ENCODE results near the gene SFXN5.

Gene SFXN5

DNA sequence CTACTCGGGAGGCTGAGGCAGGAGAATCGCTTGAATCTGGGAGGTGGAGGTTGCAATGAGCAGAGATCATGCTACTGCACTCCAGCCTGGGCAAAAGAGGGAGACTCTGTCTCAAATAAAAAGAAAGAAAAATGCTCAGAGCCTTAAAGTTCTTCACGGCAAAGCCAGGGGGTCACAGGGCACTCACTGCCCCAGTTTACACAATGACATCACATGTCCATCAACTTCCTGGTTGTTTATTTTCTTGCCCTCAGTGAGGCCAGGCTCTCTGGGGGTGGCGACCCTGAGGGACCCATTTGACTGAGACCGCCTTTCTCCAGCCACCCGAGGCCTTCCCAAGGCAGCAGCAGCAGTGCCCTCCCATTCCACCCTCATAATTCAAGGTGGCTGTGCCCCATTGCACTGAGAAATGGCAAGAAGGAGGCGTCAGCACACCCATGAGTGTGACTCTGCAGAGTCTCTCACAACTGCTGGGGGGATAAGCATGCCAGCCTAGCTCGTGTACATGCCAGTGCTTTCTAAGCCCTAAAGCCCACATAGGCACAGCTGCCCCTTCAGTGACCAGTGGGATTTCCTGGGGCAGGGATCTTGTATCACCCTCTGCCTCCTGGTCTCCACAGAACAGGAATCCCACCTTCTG is 50.0 kb downstream of the SFXN5 start:
- no peak for DNase-seq (ENCODE audit: low read depth in 4 of 4, low spot score in 1 of 4)

DNA sequence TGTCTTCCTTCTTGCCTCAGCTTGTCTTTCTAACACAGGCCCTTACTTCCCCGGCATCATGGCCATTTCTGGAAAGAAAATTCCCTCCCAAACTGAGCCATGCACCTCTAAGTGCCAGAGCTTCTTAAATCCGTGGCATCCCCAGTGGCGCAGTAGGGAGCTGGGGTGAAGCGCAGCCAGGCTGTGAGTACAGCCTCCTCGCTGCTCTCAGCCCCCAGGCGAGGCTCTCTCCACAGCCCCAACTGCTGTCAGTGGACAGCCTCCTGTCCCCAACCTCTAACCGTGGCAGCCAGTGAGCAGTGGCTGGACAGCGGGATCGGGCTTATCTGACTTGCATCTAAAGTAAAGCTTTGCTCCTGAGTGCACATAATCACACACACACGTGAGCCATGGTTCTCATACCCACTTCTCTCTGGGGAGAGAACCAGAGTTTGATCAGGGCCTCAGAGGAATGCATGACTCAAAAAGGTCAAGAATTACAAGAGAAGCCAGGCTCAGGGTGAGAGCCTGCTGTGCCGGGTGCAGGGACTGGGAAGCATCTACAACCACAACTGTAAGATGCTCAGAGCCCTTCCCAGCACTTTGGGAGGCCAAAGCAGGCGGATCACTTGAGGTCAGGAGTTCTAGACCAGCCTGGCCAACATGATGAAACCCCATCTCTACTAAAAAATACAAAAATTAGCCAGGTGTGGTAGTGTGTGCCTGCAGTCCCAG is 50.7 kb downstream of the SFXN5 start:
- DNase-seq (ENCODE audit: low read depth in 4 of 4, low spot score in 1 of 4) = no peak

DNA sequence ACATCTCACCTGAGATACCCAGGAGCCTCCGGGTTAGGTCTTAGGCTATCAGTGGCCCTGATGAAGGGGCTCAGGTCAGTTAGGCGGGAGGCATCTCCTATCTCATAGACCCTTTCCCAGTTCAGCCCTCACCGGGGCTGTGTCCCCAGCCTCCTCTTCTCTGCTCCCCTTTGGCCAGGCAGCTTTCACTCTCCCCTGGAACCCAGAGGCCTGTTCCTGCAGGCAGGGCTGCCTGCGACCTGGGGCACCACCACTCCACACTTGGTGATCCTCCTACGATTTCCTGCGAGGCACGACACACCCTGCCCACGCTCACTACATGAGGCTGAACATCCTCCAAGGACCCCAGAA is 51.2 kb downstream of the SFXN5 start:
- no peak for DNase-seq (ENCODE audit: low read depth in 4 of 4, low spot score in 1 of 4)

DNA sequence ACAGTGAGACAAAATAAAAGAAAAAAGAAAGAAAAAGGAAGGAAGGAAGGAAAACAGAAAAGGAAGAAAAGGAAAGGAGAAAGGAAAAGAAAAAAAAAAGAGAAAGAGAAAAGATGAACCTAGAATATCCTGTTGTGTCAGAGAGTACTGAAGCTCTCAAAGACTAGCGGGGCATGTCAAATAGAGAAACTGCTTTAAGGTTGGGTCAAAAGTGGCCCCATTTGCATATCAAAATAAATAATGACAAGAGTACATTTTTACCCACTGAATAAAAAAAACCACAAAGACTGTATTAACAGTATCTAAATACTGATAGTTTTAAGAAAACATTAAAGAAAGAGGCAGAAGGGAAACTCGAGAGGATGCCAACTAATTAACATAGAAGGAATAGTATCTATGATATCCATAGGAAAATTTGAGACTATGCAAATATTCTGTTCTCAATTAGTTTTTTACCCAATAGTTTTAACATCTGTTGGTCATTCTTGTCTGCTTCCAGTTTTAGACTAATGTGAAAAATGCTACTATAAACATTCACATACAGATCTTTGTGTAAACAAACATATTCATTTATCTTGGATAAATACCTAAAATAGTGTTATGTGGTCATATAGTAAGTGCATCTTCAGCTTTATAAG is 53.2 kb downstream of the SFXN5 start:
- DNase-seq (ENCODE audit: low read depth in 4 of 4, low spot score in 1 of 4) = no peak

DNA sequence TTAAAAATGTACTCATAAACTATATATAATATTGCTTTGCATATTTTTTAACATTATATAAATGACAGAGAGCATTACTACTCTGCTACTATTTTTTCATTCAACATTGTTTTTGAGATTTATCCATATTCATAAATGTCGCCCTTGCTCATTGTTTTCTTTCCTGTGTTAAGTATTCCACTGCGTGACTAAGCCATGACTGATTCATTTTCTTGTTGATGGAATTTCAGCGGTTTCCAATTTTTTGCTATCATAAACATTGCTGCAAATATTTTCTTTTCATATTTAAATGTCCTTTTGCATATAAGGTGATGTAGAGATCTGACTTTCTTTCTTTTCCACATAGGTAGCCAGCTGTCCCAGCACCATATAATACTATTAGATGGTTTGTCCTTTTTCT is 57.6 kb downstream of the SFXN5 start:
- no peak for DNase-seq (ENCODE audit: low read depth in 4 of 4, low spot score in 1 of 4)

DNA sequence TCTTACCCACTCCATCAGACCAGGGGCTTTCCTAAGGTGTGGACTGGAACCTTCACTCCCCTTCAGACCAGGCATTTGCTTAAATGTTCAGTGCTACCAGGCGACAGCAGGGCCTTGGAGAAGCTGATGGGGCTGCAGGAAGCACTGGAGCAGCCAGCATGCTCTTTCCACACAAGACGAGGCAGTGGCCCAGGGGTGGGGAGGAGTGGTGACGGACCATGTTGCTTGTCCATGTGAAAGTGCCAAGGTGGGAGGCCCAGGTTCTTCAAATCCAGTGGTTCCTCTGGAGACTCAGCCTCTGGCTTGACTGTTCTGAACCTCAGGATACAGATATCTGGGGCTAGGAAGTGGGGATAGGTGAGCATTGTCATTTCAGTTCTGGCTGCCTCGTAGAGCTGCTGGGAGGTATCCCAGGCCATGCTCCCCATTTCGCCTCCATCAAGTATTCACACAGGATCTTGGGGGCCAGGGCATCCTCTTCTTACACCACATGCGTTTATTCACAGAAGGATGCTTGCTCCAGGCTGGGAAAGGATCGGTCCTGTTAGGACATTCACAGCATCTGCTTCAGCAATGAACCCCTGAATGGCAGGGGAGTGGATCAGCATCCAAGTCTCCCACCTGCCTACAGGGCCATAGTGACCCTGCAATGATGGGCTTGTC is 62.2 kb downstream of the SFXN5 start:
- DNase-seq (ENCODE audit: low read depth in 4 of 4, low spot score in 1 of 4) = no peak

DNA sequence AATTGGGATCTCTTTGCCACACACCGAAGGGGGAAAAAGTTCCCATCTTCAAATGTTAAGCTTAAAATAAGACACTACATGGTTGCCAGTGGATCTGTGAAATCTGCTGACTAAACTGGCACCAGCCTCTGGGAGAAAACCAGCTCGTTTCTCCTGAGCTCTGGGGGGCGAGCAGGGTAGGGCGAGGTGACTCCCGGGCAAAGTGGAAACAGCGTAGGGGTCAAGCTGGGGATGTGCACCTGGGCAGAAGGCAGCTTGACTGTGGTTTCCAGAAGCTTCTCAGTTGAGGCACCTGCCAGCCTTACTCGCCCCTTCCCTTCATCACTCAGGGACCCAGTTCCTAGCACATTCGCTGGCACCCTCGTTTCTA is 62.8 kb downstream of the SFXN5 start:
- no peak for DNase-seq (ENCODE audit: low read depth in 4 of 4, low spot score in 1 of 4)

DNA sequence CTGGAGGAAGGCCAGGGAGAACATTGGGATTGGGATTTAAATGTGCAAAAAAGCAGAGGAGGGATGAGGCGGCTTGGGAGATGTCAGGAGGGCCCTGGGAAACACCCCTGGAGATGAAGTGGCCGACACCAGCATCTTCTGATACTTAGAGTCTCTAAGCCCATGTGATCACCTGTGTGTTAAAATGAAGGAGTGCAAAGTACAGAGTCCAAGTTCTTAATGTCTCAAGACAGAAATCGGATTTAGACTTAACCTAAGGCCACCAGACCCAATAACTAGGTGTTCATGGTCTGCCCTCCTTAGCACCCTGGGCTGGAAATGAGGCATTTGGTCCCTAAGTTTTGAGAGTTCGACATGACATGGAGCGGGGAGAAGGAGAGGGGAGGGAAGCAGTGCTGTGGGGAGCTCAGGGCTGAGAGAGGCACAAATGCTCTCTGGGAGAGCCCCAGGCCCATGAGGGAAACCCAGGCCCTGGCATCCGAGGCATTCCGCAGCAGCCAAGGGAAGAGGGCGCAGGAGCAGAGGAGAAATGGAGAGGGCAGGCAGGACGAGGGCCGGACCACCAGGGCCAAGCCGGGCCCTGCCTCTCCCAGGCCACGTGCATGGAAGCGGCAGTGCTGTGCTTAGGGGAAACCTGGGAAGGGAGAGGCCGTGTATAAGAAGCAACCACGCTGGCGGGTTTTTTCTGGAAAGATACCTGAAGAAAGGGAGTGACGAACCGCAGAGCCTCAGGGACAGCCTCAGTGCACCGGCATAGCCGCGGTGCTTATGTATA is 63.3 kb downstream of the SFXN5 start:
- DNase-seq (ENCODE audit: low read depth in 4 of 4, low spot score in 1 of 4) = no peak

DNA sequence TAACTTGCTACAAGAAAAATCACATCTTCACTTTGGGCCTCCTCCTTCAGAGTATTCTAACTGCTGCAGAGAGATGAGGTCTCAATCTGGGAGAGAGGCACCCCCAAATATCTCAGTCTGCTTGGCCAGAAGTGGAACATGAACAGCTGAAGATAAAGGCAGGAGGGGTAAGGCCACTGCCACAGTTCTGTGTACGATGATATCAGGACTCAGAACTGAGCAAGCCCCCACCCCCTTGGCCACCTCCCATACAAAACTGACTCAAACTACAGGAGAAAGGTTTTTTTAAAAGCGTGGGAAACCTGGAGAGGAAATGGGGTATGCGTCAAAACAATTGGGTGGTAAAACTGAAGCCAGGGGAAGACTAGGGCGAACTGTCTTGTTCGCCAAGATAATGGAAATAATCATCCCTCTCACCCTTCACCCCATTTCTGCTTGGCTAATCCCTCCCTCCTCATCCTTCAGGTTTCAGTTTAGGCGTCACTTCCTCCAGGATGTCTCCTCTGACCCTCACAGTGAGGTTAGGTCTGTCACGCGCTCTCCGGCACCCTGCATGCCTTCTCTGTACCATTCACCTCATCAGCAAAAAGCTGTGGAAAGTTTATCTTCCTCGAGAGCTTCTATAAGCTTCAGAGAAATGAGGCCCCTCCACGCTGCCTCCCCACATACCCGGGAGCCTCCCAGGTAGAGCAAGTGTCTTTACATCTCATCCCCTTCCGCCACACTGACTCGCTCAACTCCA is 64.4 kb downstream of the SFXN5 start:
- no peak for DNase-seq (ENCODE audit: low read depth in 4 of 4, low spot score in 1 of 4)

DNA sequence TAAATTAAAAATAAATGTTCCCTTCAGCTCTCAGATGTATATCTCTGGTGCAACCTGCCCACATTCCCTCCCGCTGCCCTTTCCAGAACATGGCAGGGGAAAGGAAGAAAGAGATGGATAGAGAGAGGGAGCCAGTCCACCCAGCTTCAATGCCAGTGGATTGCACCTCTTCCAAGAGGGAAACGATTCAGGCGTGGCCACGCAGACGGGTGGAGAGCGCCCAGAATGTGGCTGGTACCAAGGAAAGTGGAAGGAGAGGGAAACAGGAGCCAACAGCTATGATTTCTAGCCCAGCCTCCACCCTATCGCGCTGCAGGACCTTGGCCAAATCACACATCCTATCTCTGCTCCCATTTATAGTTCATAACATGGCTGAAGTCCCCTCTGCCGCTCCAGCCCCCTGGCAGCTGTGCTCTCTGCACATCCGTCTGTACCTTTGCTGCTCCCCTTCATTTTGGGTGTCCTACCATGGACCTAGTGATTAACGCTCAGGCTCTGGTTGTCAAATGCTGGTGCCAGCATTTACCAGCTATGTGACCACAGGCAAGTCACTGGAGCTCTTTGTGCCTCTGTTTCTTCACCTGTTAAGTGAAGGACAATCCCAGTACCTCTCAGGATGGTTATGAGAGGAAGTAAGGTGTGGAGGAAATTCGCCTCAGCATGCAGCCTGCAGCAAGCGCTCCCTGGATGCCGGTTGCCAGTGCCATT is 66.5 kb downstream of the SFXN5 start:
- no peak for DNase-seq (ENCODE audit: low read depth in 4 of 4, low spot score in 1 of 4)

DNA sequence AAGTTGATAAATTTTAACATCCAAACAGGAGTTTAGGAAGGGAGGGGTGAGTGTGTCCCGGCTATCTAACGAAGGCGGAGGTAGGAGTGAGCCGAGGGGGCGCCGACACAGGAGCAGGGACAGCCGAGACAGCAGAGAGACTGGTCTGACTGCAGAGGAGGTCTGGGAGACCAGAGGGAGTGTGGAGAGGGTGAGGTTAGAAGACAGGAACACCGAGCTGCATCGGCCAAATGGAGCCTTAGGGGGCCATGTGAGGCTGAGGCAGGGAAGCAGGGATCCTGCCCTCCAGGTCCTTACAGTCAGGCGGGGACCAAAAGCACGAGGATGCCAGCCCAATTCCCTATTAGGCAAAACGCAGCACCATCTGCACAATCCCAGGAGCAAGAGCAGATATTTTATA is 67.0 kb downstream of the SFXN5 start:
- DNase-seq (ENCODE audit: low read depth in 4 of 4, low spot score in 1 of 4) = no peak

DNA sequence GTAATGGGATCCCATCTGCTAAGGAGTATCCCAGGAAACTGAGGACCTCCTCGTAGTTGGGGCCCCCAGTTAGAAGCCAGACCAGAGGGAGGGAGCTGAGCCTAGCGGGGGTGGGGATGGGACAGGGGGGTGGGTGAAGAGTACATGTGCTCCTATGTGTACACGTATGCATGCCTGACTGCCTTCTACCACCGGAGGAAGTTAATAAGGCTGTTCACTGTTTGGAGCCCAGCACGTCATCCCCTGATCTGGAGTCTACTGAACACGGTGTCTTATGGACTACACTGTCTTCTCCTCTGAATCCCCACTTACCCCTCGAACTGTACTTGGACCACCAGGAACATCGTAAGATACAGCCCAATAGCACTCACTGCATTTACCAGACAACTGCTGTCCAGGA is 68.5 kb downstream of the SFXN5 start:
- no peak for DNase-seq (ENCODE audit: low read depth in 4 of 4, low spot score in 1 of 4)

DNA sequence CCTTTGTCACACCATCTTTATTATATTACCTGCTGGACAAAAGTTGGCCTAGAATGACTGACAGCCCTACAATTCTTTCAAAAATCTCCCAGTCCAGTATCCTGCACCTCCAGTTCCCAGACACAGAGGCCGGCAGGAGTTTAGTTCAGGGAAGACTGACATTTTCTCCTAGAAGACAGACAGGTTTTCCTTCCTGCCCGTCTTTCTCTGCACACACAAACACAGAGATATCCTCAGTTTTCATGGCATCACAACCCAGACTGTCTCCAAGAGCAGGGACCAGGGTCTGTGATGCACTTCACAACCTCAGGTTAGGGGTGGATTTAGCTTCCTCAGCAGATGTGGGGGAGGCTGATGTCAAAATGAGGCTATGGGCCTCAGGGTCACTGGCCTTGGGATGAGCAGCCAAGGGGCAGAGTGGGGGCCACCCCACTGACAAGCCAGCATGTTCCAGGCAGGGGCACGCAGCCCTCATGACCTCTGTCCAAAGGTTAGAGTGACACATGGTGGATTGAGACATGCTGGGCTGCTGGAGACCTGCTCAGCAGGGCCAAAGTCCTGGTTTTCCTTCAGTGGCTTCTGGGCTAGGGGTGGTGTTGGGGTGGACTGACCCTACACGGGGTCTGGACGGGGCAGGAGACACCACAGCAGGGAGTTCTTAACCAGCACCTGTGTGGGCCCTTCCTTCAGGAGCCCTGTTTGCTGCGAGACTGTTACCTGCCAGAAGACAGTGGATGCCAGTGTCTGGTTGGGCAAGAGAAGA is 70.5 kb downstream of the SFXN5 start:
- no peak for DNase-seq (ENCODE audit: low read depth in 4 of 4, low spot score in 1 of 4)

DNA sequence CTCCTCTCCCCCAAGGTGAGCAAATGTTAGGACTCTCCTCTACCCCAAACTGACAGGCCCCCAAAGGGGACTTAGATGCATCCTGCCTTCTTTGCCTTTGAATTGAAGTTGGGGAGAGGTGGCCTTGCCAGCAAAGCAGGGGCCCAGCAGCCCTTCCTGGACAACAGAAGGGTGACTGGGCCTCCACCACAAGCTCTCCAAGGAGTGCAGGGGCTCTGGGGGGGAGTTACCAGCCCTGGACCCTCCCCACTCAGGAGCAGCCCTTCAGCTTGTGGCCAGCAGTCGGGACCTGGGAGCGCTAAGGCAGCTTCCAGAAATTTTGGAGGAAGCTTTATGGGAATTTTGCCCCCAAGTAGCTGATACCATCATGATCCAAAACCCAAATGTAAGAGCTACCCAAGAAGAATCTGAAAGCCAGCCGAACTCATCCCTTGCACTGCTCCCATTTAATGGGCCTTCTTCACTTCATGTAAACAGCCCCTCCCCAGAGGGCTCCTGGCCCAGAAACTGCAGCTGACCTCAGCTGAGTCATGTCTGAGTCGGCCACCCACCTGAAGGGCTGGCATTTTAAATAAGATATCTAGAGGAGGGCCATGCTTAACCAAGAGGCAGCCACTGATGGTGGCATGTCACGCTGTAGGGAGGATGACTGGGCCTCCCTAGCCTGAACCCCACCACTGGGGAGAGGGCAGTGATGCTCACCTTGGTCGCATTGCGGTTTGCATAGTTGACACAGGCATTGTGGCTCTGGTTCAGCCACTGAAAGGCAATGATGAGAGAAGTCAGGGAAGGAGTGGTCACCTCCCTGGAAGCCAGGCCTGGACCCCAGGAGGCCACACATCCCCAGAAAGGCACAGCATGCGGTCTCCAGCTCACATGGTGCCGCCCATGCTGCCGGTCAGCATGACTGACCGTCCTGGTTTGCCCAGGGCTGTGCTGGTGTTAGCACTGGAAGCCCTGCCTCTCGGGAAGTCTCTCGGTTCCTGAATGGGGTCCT is 71.5 kb downstream of the SFXN5 start:
- DNase-seq (ENCODE audit: low read depth in 4 of 4, low spot score in 1 of 4) = no peak

DNA sequence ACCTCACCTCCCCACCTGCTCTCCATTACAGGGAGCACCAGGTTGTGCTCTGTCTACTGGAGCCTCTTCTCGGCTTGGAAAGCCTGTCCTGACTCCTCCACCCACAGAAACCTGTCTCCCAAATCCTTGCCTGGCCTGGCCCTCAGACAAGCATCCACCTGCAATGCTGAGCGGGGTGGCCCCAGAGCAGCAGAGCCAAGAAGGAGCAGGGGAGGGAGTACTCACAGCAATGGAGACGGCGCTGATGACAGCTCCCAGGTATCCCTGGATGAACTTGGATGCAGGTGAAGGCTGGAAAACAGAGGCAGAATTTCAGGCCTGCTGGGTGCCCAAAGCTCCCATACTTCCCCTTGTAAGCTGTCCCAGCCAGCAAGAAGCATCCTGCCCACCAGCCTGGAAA is 72.8 kb downstream of the SFXN5 start:
- DNase-seq (ENCODE audit: low read depth in 4 of 4, low spot score in 1 of 4) = no peak

DNA sequence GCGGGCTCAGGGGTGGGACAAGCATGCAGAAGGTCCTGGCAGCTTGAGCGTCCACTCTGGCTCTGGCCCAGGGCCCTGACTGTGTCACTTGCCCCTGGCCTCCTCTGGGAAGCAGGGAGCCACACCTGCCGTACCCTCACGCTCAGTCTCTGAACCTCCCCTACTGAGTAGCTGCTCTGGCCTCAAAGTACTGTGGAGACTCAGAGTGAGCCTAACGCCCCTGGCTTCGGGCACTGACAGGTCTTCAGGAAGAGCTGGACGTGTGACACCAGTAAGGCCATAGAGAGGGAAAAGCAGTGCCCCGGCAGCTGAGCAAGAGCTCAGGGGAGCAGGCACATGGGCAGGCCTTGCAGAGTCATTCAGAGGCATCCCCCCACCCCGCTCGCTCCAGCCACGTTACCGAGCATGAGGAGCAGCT is 73.3 kb downstream of the SFXN5 start:
- no peak for DNase-seq (ENCODE audit: low read depth in 4 of 4, low spot score in 1 of 4)

DNA sequence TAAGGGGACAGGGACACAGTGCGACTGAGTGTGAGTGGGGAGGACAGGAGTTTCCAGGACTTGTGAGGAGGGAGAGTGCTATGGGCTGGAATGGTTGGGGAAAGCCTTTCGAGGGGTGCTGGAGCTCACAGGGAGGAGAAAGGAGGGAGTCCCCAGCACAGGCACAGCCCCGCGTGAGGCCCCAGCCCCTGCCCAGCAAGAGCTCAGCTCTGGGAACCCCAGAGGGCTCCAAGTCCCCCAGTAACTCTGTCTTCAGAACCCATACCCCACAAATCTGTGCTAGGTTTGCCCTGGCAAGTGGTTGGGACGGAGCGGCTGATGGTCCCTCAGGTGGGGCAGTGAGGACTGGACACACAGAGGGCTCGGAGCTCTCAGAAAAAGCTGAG is 75.4 kb downstream of the SFXN5 start:
- DNase-seq (ENCODE audit: low read depth in 4 of 4, low spot score in 1 of 4) = no peak

DNA sequence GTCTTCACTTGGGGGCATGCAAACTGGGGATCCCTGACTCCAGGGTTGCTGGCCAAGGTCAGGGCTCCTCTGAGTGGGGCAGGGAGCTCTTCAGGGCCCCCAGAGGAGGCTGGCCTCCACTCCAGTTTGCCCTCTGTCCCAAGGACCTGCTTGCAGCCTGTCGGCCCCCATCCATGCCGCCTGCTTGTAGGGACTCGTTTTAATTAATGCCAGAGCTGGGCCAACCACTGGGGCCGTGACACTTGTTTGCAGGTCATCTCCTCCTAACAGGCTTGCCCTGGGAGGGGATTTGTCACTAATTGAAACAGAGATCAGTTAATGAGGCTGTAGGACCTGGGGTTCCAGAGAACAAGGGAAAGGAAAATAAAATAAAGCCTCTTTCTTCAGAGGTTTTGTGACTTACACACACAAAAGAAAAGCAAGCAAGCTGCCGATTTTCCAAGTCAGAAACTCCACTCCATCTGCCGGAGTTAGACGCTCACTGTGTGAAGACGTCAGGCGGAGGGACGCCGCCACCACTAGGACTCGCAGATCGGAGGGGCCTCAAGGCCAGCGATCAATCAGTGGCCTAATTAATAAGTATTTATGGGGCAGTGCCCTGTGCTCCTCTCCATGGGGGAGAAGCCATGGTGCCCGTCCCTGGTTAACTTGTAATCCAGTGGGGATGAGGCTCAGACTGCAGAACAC is 75.9 kb downstream of the SFXN5 start:
- DNase-seq (ENCODE audit: low read depth in 4 of 4, low spot score in 1 of 4) = no peak
